ENCODE results near the gene OSER1. TPM values are rescaled to one million over a fixed set of nuclear protein-coding genes. Genes with fewer than 3 reads are reported as not detected.

The OSER1 gene
- total and polyA plus RNA-seq, 2 of the 8 experiments (the other 6 are each of a cell fraction or from before 2014, with no cell fraction given), result 24.5 to 31.8 TPM

DNA sequence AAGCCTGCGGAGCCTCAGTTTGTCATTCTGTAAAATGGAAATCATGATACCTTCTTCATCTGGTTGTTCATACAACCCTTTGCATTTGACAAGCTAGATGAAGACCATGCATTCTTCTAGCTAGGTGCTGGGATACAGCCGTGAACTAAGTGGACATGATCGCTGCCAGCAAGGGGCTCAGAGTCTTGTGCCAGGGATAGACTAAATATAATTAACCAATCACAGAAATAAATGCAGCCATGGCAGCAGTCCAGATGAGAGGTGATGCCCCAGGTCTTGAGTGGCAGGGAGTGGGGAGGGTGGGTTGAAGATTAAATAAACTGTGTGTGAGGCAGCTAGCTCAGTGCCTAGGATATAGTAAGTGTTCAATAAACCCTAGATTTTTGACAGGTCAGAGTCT is 42.8 kb downstream of the OSER1 start:
- H4K8ac ChIP-seq (ENCODE audit: extremely low read depth, insufficient read depth, low read length), result no peak overlapping the region; the same call in 1 of the 2 replicates
- H3K79me2 ChIP-seq (ENCODE audit: control insufficient read depth in 1 of 2, insufficient read depth in 2 of 2, low read length in 2 of 2), result no peaks in the 10 kb centered on the region
- H2BK5ac ChIP-seq (ENCODE audit: low read depth, low read length), result no peak overlapping the region
- H3K56ac ChIP-seq (replicated peaks; ENCODE audit: insufficient read length, low read depth, low read length), result no peak overlapping the region
- no peak overlapping the region for H3K4ac ChIP-seq (replicated peaks; ENCODE audit: insufficient read length, low read depth, low read length)
- H3K4me2 ChIP-seq (ENCODE audit: insufficient read depth in 1 of 2, low read depth in 2 of 2, low read length in 2 of 2), result no peak overlapping the region
- no peaks in the 10 kb centered on the region for H3K79me1 ChIP-seq (ENCODE audit: low read depth, low read length)
- no peak overlapping the region for H2BK120ac ChIP-seq (replicated peaks; ENCODE audit: low read depth, low read length)
- H3K4me1 ChIP-seq (replicated peaks in 1 of 4; ENCODE audit: control insufficient read depth in 3 of 4, insufficient read depth in 4 of 4, low read length in 3 of 4), result no peaks in the 10 kb centered on the region
- H3K9ac ChIP-seq (replicated peaks in 1 of 4; ENCODE audit: extremely low read depth in 1 of 4, low read depth in 3 of 4, low read length in 3 of 4), result no peak overlapping the region
- no peak overlapping the region for H2BK15ac ChIP-seq (ENCODE audit: low read length)
- no peak overlapping the region for H3K14ac ChIP-seq (ENCODE audit: insufficient read length)
- H2AFZ ChIP-seq (ENCODE audit: low read length), result no peak overlapping the region
- no peak overlapping the region for H3K18ac ChIP-seq (ENCODE audit: extremely low read depth, low read length)
- POLR2A ChIA-PET (ENCODE audit: partially characterized antibody), result no interaction called here
- no peak overlapping the region for H2BK12ac ChIP-seq (ENCODE audit: low read depth, low read length)
- no peak overlapping the region for H3K4me3 ChIP-seq (ENCODE audit: extremely low read depth in 1 of 4, insufficient read depth in 2 of 4, low read depth in 3 of 4, low read length in 4 of 4)
- H4K91ac ChIP-seq (replicated peaks; ENCODE audit: insufficient read length, low read length), result no peak overlapping the region
- CTCF ChIA-PET (ENCODE audit: partially characterized antibody), result interaction anchor here (0.9 to 4.6 kb wide), 3 partner anchors 10 to 22 kb away, joined by 3 to 22 read pairs (median 4); no protein-coding TSS in a partner anchor
- no peak overlapping the region for H2BK20ac ChIP-seq (ENCODE audit: low read length)
- H3K27ac ChIP-seq (ENCODE audit: low read depth, low read length), result no peak overlapping the region
- H2AK5ac ChIP-seq (ENCODE audit: low read depth, low read length), result no peak overlapping the region
- no peaks in the 10 kb centered on the region for H3K23me2 ChIP-seq (ENCODE audit: low read depth, low read length)
- WGBS, 2 experiments (ENCODE audit: extremely low coverage in 1 of 2, insufficient coverage in 1 of 2, insufficient read length in 1 of 2, insufficient replicate concordance in 2 of 2, low coverage in 1 of 2, low lambda C conversion rate in 2 of 2, missing lambda C conversion rate in 1 of 2), result 87% methylated on average over 3 of the region's 3 CpGs; no CpG with 5 or more reads in 1 of the 2 experiments
- FAIRE-seq, result no peak
- H3K23ac ChIP-seq (ENCODE audit: insufficient read length), result no peak overlapping the region
- no peaks in the 10 kb centered on the region for H4K20me1 ChIP-seq (replicated peaks in 1 of 2; ENCODE audit: control insufficient read depth in 1 of 2, insufficient read depth in 2 of 2, low read length in 2 of 2)
- no peak for DNase-seq (ENCODE audit: low read depth in 1 of 2, low spot score in 2 of 2)
- no peaks in the 10 kb centered on the region for H3K36me3 ChIP-seq (ENCODE audit: control insufficient read depth in 2 of 4, insufficient read depth in 4 of 4, low read length in 3 of 4)
- H4K5ac ChIP-seq (ENCODE audit: insufficient read length, low read depth, low read length), result no peak overlapping the region
- no peaks in the 10 kb centered on the region for H3K9me3 ChIP-seq (ENCODE audit: insufficient read depth in 2 of 2, low read depth in 1 of 2, low read length in 1 of 2)
- H3K27me3 ChIP-seq (replicated peaks in 1 of 4; ENCODE audit: control insufficient read depth in 3 of 4, extremely low read depth in 1 of 4, insufficient read depth in 3 of 4, low read length in 3 of 4), result no peaks in the 10 kb centered on the region
- TF ChIP-seq TCF12 (IDR thresholded peaks at IDR 0.05; ENCODE audit: low read depth, low read length) (no peak), POU5F1 (IDR thresholded peaks at IDR 0.05; ENCODE audit: low read depth, low read length) (no peak), RAD21 (IDR thresholded peaks at IDR 0.05 in 1 of 2, conservative IDR thresholded peaks at IDR 0.05 in 1 of 2; ENCODE audit: low read depth in 2 of 2, low read length in 2 of 2) (no peak), PHF8 (conservative IDR thresholded peaks at IDR 0.05; ENCODE audit: low read depth, low read length) (no peak), SIN3A (conservative IDR thresholded peaks at IDR 0.05 in 1 of 2, IDR thresholded peaks at IDR 0.05 in 1 of 2; ENCODE audit: low read depth in 1 of 2, low read length in 2 of 2) (no peak), EGR1 (IDR thresholded peaks at IDR 0.05; ENCODE audit: borderline replicate concordance, low read depth, low read length) (no peak), EZH2 (IDR thresholded peaks at IDR 0.05; ENCODE audit: low read depth, low read length, severe bottlenecking) (no peak), CHD2 (IDR thresholded peaks at IDR 0.05; ENCODE audit: low read length) (no peak), CBX5 (IDR thresholded peaks at IDR 0.05; ENCODE audit: low read depth, low read length) (no peak)
- TF ChIP-seq, protein P1, sequence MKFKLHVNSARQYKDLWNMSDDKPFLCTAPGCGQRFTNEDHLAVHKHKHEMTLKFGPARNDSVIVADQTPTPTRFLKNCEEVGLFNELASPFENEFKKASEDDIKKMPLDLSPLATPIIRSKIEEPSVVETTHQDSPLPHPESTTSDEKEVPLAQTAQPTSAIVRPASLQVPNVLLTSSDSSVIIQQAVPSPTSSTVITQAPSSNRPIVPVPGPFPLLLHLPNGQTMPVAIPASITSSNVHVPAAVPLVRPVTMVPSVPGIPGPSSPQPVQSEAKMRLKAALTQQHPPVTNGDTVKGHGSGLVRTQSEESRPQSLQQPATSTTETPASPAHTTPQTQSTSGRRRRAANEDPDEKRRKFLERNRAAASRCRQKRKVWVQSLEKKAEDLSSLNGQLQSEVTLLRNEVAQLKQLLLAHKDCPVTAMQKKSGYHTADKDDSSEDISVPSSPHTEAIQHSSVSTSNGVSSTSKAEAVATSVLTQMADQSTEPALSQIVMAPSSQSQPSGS (IDR thresholded peaks at IDR 0.05; ENCODE audit: low read length), result no peak
- TF ChIP-seq, protein P2, sequence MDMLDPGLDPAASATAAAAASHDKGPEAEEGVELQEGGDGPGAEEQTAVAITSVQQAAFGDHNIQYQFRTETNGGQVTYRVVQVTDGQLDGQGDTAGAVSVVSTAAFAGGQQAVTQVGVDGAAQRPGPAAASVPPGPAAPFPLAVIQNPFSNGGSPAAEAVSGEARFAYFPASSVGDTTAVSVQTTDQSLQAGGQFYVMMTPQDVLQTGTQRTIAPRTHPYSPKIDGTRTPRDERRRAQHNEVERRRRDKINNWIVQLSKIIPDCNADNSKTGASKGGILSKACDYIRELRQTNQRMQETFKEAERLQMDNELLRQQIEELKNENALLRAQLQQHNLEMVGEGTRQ (IDR thresholded peaks at IDR 0.05; ENCODE audit: low read length), result no peak
